NCI-H2171 treated with DMSO at 0.1 percent for 48 hours (cell line): Measurements from ENCODE around the gene CPA5.

Experiments used
- DNase-seq: peaks from one replicate; lab custom pipeline; 2025; lab: John Stamatoyannopoulos, UW

CPA5 gene

DNA sequence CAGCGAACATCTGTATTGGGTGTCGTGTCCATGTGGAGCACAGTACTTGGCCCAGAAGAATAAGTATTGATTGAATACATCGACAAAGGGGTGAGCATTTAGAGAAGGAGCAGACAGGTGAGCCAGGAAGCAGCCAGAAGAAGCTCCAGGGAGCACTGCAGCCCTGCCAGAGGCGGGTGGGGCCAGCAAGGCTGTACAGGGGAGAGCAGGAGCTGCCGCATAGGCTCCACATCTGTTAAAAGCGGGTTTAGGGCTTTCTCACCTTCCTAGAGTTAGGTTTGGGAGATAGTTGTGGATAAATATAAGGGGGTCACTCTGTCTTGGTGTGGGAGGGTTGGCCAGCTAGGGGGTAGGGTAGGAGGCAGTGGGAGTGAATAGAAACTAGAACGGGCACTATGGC is 34.4 kb downstream of the CPA5 start:
- no peak for DNase-seq

DNA sequence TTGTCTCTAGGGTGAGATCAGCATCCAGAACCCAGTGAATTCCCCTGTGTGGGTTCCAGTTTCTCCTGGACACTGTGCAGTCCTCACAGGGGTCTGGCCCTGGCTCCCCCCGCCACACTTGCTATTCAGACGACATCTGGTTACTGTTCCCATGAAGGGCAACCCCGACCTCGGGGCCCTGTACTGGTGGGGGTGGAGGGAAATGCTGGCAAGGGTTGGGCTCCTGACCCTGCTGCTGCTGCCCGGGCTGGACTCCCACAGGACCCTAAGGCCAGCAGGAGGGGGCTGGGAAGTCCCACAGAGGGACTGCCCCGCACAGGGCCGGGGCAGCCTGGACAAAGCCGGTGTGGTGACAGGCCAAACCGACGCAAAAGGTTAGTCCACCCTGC is 34.9 kb downstream of the CPA5 start:
- DNase-seq = no peak

- DNase-seq = peak; percentile 23
Measured at GRCh38 chr7:130379921-130380860, 35.6 kb downstream of the CPA5 start, which contains the start of gene CPA1. CPA1 (plus strand) TSS chr7:130380494; CDS start chr7:130380521, 27 bp downstream.

DNA sequence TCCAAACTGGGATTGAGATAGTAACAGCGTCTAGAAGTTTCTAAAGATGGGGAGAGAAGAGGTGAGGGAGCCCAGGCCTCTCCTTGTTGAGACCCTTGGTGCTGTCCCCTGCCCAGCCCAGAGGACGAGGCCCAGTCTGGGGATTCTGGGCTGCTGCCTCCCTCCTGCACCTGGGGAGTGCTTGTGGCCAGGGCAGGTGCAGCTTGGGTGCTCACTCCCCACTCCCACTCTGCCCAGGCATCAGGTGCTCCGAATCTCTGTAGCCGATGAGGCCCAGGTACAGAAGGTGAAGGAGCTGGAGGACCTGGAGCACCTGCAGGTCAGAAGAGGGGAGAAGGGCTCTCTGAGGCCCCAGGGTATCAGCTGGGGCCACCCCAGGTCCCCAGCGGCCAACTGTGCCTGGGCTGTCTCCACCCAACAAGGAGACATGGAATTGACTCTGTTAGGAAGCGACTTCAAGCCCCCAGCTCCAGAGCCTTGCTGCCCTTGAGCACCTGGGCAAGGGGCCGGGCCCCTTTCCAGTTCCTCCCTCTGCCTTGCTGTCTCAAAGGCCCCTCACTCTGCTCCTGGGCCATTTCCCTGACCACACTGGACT is 36.3 kb downstream of the CPA5 start:
- DNase-seq = no peak

DNA sequence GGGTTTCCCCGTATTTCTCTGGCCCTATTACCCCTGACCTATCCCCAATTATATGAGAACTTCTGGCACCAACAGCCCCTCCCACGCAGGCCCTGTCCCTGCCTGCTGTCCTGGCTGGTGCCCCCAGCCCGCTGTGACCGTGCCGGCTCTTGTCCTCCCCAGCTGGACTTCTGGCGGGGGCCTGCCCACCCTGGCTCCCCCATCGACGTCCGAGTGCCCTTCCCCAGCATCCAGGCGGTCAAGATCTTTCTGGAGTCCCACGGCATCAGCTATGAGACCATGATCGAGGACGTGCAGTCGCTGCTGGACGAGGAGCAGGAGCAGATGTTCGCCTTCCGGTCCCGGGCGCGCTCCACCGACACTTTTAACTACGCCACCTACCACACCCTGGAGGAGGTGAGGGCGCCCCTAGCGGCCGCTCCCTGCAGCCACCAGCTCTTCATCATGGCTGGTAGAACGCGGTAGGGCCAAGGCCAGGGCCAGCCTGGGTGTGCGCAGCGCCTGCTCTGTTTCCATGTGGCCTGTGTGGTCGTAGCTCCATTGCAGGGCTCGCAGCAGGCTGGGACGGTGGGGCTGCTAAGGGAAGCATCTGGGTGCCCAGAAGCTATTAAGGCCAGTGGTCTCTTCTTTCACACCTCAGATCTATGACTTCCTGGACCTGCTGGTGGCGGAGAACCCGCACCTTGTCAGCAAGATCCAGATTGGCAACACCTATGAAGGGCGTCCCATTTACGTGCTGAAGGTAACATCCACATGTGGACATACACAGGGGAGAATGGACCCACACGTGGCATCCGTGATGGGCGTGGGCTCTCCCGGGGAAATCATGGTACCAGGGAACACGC is 37.1 kb downstream of the CPA5 start:
- no peak for DNase-seq

DNA sequence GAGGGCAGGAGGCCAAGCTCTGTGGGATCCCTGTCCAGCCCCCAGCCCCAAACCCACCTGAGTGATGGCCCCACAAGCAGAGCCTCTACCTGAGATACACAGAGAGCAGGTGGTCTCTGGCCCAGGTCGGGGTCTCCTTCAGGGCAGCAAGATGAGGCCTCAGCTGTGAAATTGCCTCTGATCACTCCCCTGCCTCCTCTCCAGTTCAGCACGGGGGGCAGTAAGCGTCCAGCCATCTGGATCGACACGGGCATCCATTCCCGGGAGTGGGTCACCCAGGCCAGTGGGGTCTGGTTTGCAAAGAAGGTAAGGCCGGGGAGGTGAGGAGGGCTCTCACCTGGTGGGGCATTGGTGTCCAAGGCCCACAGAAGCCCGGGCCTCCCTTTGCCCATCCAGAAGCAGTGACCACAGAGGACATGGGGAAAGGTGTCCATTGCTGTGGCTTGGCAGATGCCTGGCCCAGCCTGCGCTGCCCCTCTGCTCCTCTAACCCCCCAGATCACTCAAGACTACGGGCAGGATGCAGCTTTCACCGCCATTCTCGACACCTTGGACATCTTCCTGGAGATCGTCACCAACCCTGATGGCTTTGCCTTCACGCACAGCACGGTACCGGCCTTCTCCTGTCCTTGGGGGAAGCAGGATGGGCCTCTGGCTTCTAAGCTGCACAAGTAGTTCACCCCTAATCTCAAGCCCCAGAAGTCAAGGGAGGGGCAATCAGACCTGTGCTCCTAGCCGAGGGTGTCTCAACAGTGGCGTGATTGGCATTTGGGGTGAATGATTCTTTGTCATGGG is 38.8 kb downstream of the CPA5 start:
- no peak for DNase-seq

DNA sequence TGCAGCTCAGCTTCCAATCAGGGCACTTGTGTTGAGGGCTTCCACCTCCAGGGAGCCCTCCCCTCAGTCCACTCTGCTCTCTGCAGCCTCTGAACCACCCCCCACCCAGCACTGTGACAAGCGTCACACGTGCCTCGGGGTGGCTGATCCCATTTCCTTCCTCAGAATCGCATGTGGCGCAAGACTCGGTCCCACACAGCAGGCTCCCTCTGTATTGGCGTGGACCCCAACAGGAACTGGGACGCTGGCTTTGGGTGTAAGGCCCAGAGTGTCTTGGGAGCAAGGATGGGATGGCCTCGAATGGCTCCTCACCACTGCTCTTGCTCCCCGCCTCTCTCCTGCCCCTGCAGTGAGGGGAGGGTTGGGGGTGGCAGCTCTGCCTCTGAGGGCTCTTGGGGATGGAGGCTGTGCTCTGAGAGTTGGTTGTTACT is 39.8 kb downstream of the CPA5 start:
- no peak for DNase-seq

DNA sequence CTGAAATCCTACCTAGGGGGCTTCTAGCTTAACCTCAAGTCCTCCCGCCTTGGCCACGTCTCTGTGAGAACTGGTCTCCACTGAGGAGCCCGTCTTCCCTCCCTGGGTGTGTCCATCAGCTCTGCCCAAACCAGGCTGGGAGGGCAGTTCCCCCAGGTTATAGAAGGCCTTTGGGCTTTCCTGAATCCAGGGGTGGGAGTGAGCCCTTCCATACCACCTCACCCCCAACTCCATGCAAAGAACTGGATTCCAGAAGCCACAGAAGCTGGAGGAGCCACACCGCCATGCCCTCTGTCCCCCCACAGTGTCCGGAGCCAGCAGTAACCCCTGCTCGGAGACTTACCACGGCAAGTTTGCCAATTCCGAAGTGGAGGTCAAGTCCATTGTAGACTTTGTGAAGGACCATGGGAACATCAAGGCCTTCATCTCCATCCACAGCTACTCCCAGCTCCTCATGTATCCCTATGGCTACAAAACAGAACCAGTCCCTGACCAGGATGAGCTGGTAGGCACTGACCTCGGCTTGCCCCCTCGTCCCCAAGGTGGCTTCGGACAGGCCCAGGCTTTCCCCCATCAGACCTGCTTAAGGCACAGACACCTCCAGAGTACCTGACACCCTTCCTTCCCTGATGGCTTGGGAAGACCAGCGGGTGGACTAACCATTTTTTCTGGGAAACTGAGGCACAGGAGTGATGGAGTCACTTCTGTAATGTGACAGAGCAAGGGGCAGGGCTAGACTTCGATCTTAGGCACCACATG is 40.4 kb downstream of the CPA5 start:
- DNase-seq = no peak

DNA sequence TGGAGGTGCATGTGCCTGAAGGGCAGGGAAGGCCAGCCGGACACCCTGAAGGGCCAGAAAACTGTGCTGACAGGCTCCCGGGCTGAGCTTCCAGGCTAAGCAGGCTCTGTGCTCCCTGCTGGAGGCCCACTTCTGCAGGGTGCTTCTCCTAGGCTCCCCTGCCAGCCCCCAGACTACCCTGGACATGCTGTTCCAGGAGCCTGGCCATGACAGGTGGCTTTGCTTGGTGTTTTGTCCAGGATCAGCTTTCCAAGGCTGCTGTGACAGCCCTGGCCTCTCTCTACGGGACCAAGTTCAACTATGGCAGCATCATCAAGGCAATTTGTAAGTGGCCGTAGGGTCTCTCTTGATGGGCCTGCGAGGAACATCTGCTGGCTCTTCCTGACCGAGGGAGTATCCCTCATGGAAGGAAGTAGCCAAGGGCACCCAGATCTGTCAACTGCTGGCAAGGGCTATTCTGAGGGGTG is 41.0 kb downstream of the CPA5 start:
- no peak for DNase-seq

GRCh38 chr7:130386876-130387275 is 42.3 kb downstream of the CPA5 start:
- no peak for DNase-seq

DNA sequence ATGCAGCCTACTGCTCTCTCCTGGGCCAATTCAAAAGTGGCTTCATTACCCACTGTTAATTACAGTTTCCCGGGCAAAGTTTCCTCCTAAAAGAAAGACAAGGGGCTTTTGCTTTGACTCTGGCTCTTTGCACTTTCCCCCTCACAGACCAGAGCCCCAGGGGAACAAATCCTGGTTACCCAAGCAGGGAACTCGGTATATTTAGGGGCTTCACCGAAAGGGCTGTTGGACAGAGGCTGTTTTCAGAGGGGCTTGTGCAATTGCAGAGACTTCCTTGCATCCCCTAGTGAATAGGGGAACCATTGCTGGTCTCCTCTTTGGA is 42.7 kb downstream of the CPA5 start:
- DNase-seq = no peak

- no peak for DNase-seq
Measured at GRCh38 chr7:130387628-130388403, 43.2 kb downstream of the CPA5 start.

- no peak for DNase-seq
Measured at GRCh38 chr7:130388671-130389070, 44.1 kb downstream of the CPA5 start.

GRCh38 chr7:130390486-130390885 is 45.9 kb downstream of the CPA5 start:
- DNase-seq = no peak

DNA sequence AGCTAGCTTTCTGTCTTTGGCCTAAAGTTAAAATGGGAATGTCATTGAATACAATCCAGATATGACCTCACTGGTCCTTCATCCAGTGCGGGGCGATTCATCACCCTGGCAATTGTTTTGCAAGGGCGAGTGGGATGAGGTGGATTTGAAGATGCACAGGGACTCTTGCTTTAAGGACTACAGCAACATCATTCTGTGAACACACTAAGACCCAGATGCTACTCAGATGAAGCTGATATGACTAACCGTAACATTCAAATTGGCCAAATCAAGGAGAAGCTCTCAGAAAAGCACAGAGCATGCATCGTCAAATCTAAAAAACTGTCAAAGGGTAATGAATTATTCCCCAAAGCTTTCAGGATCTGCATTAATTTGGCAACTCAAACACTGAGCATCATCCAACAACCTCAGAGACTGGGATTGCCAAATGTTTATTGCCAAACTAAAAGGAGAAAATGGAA is 48.5 kb downstream of the CPA5 start:
- no peak for DNase-seq

- DNase-seq = peak; percentile 11
Measured at GRCh38 chr7:130393841-130394411, 49.3 kb downstream of the CPA5 start.

- DNase-seq = no peak
Measured at GRCh38 chr7:130394421-130395195, 50.0 kb downstream of the CPA5 start.

DNA sequence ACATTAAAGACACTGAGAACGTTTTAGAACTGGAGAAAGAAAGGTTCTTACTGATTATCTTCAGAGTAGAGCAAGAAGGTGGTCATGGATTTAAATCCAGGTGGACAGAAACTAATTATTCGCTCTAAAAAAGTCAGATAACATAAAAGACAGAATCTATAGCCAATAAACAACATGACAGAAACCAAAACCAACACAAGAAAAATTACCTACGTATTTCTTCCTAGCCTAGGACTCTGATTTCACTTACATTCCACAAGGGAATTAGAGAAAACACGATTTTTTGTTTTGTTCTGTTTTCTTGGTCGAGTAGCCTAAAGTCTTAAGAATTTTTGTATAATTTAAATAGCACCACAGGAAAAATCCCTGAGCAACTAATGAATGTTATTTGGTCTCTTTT is 50.8 kb downstream of the CPA5 start:
- no peak for DNase-seq

DNA sequence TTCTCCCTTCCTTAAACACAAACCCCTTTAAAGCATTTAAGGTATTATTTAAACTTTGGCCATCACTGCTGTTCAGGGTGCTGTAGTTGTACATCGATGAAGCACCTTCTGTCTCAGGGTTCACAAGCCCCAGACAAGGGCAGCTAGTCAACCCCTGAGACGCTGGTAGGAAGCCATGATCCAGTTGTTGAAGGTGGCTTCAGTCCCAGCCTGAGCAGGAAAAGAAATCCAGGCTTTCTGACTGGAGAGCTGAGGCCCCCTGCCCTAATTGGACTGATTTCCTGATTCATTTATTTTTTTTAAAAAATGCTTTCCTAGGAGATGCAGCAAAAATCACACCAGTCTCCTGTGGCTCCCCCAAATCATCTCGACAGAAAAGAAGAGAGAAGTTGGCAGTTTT is 51.5 kb downstream of the CPA5 start:
- no peak for DNase-seq
